Suprapubic skin (tissue), 3 donors: ENCODE results near the gene MAMDC4.

Experiments used
- CTCF ChIP-seq, 2 donors: fragments of 200-600 bp in 1 of 2; fragments of 450-650 bp in 1 of 2; sonication (generic) in 1 of 2; IDR thresholded peaks; one replicate each; pipeline ENCODE4 v1.5.1; 2016 to 2019; ENCODE audit warnings: antibody characterized with exemption in 2 of 2, mild to moderate bottlenecking in 1 of 2, moderate library complexity in 1 of 2
- EP300 ChIP-seq: sonication (generic); formaldehyde crosslinking; IDR thresholded peaks from one replicate; pipeline ENCODE4 v1.6.1; 2017; ENCODE audit warnings: antibody characterized with exemption
- POLR2A ChIP-seq, 2 donors: fragments of 450-650 bp; IDR thresholded peaks; one replicate each; pipeline ENCODE4 v1.6.1; 2017; ENCODE audit warnings: antibody characterized with exemption in 2 of 2, mild to moderate bottlenecking in 2 of 2, moderate library complexity in 2 of 2

- TF ChIP-seq CTCF (IDR thresholded peaks at IDR 0.05) (no peak), POLR2A (IDR thresholded peaks at IDR 0.05) (no peak), EP300 (no peak)
Measured at GRCh38 chr9:136890661-136891060, 38.5 kb downstream of the MAMDC4 start.
